ENCODE data around the gene L3MBTL4.

GRCh38 chr18:6323319-6323889, 91.3 kb downstream of the L3MBTL4 start:
- TF ChIP-seq CTCF (conservative IDR thresholded peaks at IDR 0.05; ENCODE audit: low read length) (no peak), EZH2phosphoT487 (IDR thresholded peaks at IDR 0.05; ENCODE audit: borderline replicate concordance, low read depth, low read length) (no peak)
